K562 (cell line): ENCODE results near the gene DPP9. TPM values are rescaled to one million over a fixed set of nuclear protein-coding genes. Genes with fewer than 3 reads are reported as not detected.

Experiments
- BHLHE40 ChIP-seq: IDR thresholded peaks from 2 replicates; pipeline ENCODE4 v1.6.1; 2011; ENCODE audit warnings: low read length, improper control_type of control experiment
- EGR1 ChIP-seq: fragments of 450-650 bp; conservative IDR thresholded peaks from 2 replicates; pipeline ENCODE4 v1.6.1; 2017; ENCODE audit warnings: mild to moderate bottlenecking
- EWSR1 ChIP-seq: fragments of 450-650 bp; IDR thresholded peaks from 2 replicates; pipeline ENCODE4 v1.6.1; 2018; ENCODE audit warnings: borderline replicate concordance, mild to moderate bottlenecking, low read depth, moderate library complexity; ENCODE audit not compliant: partially characterized antibody
- HDAC1 ChIP-seq, 2 experiments: fragments of 450-650 bp; IDR thresholded peaks; 2 replicates each; pipeline ENCODE4 v1.6.1; 2016 to 2017; ENCODE audit warnings: inconsistent platforms in 1 of 2, mild to moderate bottlenecking in 1 of 2, moderate library complexity in 1 of 2
- JUND ChIP-seq, 2 experiments: IDR thresholded peaks; 2 replicates in 1 of 2; 3 replicates in 1 of 2; pipeline ENCODE4 v1.6.1; 2011; ENCODE audit warnings: borderline replicate concordance in 2 of 2, low read depth in 2 of 2, low read length in 2 of 2, improper control_type of control experiment in 1 of 2, missing biosample characterization in 1 of 2, missing genetic modification characterization in 1 of 2, missing genetic modification reagents in 1 of 2
- L3MBTL2 ChIP-seq: fragments of 450-650 bp; IDR thresholded peaks from 2 replicates; pipeline ENCODE4 v1.6.1; 2016; ENCODE audit warnings: mild to moderate bottlenecking, moderate library complexity
- MAZ ChIP-seq, 2 experiments: fragments of 450-650 bp in 1 of 2; sonication (generic) in 1 of 2; formaldehyde crosslinking; IDR thresholded peaks in 1 of 2; conservative IDR thresholded peaks in 1 of 2; 2 replicates each; pipeline versions ENCODE4 v1.4.0 to v1.5.0; 2020; ENCODE audit warnings: mild to moderate bottlenecking in 1 of 2, missing genetic modification reagents in 1 of 2
- MBD2 ChIP-seq: sonication (generic); IDR thresholded peaks from 2 replicates; pipeline ENCODE4 v1.6.1; 2016; ENCODE audit warnings: low read depth, borderline replicate concordance
- MTA3 ChIP-seq: fragments of 450-650 bp; formaldehyde crosslinking; IDR thresholded peaks from 2 replicates; pipeline ENCODE4 v1.6.1; 2017; ENCODE audit warnings: mild to moderate bottlenecking, borderline replicate concordance
- NFE2 ChIP-seq: IDR thresholded peaks from 2 replicates; pipeline ENCODE4 v1.6.1; 2014; ENCODE audit warnings: antibody characterized with exemption, low read depth
- NR3C1 ChIP-seq: sonication (generic); formaldehyde crosslinking; IDR thresholded peaks from 2 replicates; pipeline ENCODE4 v1.8.1; 2022; ENCODE audit warnings: missing genetic modification reagents
- POLR2AphosphoS5 ChIP-seq: IDR thresholded peaks from 2 replicates; pipeline ENCODE4 v1.6.1; 2011; ENCODE audit warnings: mild to moderate bottlenecking, low read depth, low read length, moderate library complexity; ENCODE audit not compliant: control insufficient read depth, insufficient read depth
- RBM22 ChIP-seq: fragments of 200-400 bp; formaldehyde crosslinking; IDR thresholded peaks from 2 replicates; pipeline ENCODE4 v1.6.1; 2018; ENCODE audit warnings: low read length, low read depth; ENCODE audit not compliant: poor library complexity, severe bottlenecking
- SP1 ChIP-seq: sonication (generic); formaldehyde crosslinking; IDR thresholded peaks from 2 replicates; pipeline ENCODE4 v1.8.1; 2022; ENCODE audit warnings: mild to moderate bottlenecking, missing genetic modification reagents
- SPI1 ChIP-seq: IDR thresholded peaks from 2 replicates; pipeline ENCODE4 v1.6.1; 2011; ENCODE audit warnings: low read depth, low read length, control low read depth, borderline replicate concordance
- TFAP4 ChIP-seq: sonication (generic); formaldehyde crosslinking; IDR thresholded peaks from 2 replicates; pipeline ENCODE4 v1.8.0; 2022; ENCODE audit warnings: missing genetic modification reagents, mild to moderate bottlenecking, moderate library complexity, borderline replicate concordance
- ZBTB7A ChIP-seq: IDR thresholded peaks from 2 replicates; pipeline ENCODE4 v1.6.1; 2011; ENCODE audit warnings: low read depth, mild to moderate bottlenecking, low read length, moderate library complexity, borderline replicate concordance; ENCODE audit not compliant: control insufficient read depth
- ZNF324 ChIP-seq: fragments of 250-450 bp; sonication (Bioruptor Pico); IDR thresholded peaks from 2 replicates; pipeline ENCODE4 v1.4.0; 2020; ENCODE audit warnings: mild to moderate bottlenecking
- ZNF740 ChIP-seq, 3 experiments: fragments of 200-800 bp in 1 of 3; sonication (Bioruptor generic) in 1 of 3; sonication (generic) in 1 of 3; formaldehyde crosslinking in 1 of 3; IDR thresholded peaks; 2 replicates each; pipeline versions ENCODE4 v1.6.1 to v1.8.0; 2016 to 2022; ENCODE audit warnings: mild to moderate bottlenecking in 2 of 3, missing compliant biosample characterization in 2 of 3, missing genetic modification characterization in 2 of 3, missing genetic modification reagents in 1 of 3
- ZNF76 ChIP-seq: fragments of 250-450 bp; sonication (Bioruptor Pico); IDR thresholded peaks from 2 replicates; pipeline ENCODE4 v1.4.0; 2020; ENCODE audit warnings: mild to moderate bottlenecking, moderate library complexity, borderline replicate concordance
- polyA plus RNA-seq, 8 experiments: library from polyadenylated mRNA; depleted of rRNA in 4 of 8; stranded (reverse) in 5 of 8; unstranded in 3 of 8; fragments of >200 nt; fragmentation: Nextera tagmentation in 2 of 8; fragmentation: Illumina TruSeq in 1 of 8; extraction: Ambion mirVana in 2 of 8; extraction: Trizol in 1 of 8; gene quantifications; 2 replicates each; pipeline versions ENCODE4 v1.2.1 to v1.2.3, GENCODE V29; 2011 to 2014; ENCODE audit warnings: inconsistent platforms in 1 of 8, missing spikeins in 1 of 8
- total RNA-seq, 7 experiments: library from RNA; depleted of rRNA in 6 of 7; stranded (reverse); fragments of >200 nt in 6 of 7; fragmentation: Illumina TruSeq in 2 of 7; extraction: Trizol in 2 of 7; gene quantifications; 2 replicates each; pipeline versions ENCODE4 v1.2.1 to v1.2.3, GENCODE V29; 2011 to 2021; ENCODE audit warnings: low replicate concordance in 1 of 7
- TF ChIP-seq, protein P1 (sequence below), 2 experiments: fragments of 450-650 bp; conservative IDR thresholded peaks; 2 replicates each; pipeline ENCODE4 v1.6.1; 2017; ENCODE audit warnings: mild to moderate bottlenecking in 2 of 2, moderate library complexity in 2 of 2

The DPP9 gene
- total and polyA plus RNA-seq, 9 of the 15 experiments (the other 6 are each of a cell fraction or from before 2014, with no cell fraction given): 0.90 to 66.7 (median 24.5) TPM

DNA sequence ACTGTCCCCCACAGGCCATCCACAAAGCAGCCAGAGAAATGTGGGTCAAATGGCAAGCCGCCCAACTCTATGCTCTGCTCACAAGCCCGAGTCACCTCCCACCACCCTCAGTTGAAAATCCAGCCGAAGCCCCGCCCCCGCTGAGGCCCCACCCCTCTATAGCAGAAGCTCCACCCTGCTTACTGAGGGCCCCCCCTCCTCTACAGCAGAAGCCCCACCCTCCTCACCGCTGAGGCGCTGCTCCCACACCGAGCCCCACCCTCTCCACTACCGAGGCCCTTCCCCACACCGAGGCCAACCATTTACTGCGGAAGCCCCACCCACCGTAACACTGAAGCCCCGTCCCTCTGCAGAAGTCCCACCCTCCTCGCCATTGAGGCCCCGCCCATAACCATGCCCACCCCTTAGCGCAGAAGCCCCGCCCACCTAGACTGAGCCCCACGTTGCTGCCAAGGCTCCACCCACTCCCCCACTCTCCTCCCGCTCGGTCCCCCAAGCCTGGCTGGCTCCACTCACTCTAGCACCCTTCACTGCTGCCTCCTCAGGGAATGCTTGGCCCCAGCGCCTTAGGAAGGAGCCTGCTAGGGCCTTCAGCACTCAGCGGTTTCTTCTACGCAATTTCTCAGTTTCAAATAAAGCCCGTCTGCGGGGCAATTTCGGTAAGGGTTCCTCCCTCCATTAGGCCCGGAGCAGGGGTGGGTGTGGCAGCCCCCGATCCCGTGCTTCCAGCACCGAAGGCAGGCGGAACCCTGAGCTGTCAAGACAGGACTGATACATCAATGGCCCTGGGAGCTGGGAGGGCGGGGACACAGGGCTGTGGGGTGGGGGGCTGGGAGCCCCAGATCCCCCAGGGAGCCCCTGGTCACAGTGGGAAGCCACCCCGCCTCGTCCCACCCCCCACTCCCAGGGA lies 44.5 kb downstream of the DPP9 start (continued):
- TF ChIP-seq EWSR1 (no peak), EGR1 (peak; percentile 9; the same call in 1 of the 2 replicates), JUND (IDR thresholded peaks at IDR 0.05; ENCODE audit: borderline replicate concordance, low read depth, low read length) (0 out of 2 replicates have a peak, but pooled peaks have one; percentile 2), JUND (tag; IDR thresholded peaks at IDR 0.05; ENCODE audit: borderline replicate concordance, low read depth, low read length) (no peak), NR3C1 (no peak), MAZ (CRISPR knock-in tag; conservative IDR thresholded peaks at IDR 0.05 in 1 of 2, IDR thresholded peaks at IDR 0.05 in 1 of 2) (peak in 1 of 2 experiments; percentile 37; a peak in 1 of 4 replicates), ZNF76 (CRISPR knock-in tag) (no peak), ZNF324 (CRISPR knock-in tag) (no peak), ZNF740 (CRISPR knock-in tag; IDR thresholded peaks at IDR 0.05) (0 out of 2 replicates have a peak, but pooled peaks have one; percentile 35), ZNF740 (tag; IDR thresholded peaks at IDR 0.05) (no peak), MBD2 (0 out of 2 replicates have a peak, but pooled peaks have one; percentile 22), TFAP4 (CRISPR knock-in tag) (peak; percentile 31; the same call in 1 of the 2 replicates), RBM22 (peak; percentile 27), SP1 (CRISPR knock-in tag) (peak; percentile 62; the same call in 1 of the 2 replicates), HDAC1 (IDR thresholded peaks at IDR 0.05) (peak in 1 of 2 experiments; percentile 32; a peak in 1 of 4 replicates), MTA3 (0 out of 2 replicates have a peak, but pooled peaks have one; percentile 16), L3MBTL2 (no peak), BHLHE40 (peak; percentile 65), POLR2AphosphoS5 (peak; percentile 28; the same call in 1 of the 2 replicates), NFE2 (no peak), SPI1 (peak; percentile 39; the same call in 1 of the 2 replicates), ZBTB7A (peak; percentile 11; the same call in 1 of the 2 replicates)
- TF ChIP-seq, protein P1, sequence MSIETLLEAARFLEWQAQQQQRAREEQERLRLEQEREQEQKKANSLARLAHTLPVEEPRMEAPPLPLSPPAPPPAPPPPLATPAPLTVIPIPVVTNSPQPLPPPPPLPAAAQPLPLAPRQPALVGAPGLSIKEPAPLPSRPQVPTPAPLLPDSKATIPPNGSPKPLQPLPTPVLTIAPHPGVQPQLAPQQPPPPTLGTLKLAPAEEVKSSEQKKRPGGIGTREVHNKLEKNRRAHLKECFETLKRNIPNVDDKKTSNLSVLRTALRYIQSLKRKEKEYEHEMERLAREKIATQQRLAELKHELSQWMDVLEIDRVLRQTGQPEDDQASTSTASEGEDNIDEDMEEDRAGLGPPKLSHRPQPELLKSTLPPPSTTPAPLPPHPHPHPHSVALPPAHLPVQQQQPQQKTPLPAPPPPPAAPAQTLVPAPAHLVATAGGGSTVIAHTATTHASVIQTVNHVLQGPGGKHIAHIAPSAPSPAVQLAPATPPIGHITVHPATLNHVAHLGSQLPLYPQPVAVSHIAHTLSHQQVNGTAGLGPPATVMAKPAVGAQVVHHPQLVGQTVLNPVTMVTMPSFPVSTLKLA (conservative IDR thresholded peaks at IDR 0.05): peak in 1 of 2 experiments; percentile 49; a peak in 1 of 4 replicates
